H1 (cell line): Measurements from ENCODE around the gene KCND3. TPM values are rescaled to one million over a fixed set of nuclear protein-coding genes. Genes with fewer than 3 reads are reported as not detected.
A peak's percentile ranks its signal among the peaks of the same experiment; 100 is the strongest.

Experiments used
- CTCF ChIA-PET: fragments of 300-600 bp; sonication (Branson Sonifier 250); formaldehyde crosslinking; loops from one replicate; lab custom pipeline; 2021; ENCODE audit not compliant: partially characterized antibody; lab: Charles Lee
- POLR2A ChIA-PET: fragments of 300-600 bp; sonication (Branson Sonifier 250); formaldehyde crosslinking; loops from one replicate; lab custom pipeline; 2021; ENCODE audit warnings: inconsistent platforms; ENCODE audit not compliant: partially characterized antibody; lab: Charles Lee
- DNase-seq, 2 experiments: peaks; one replicate each; pipeline versions ENCODE4 v3.0.0 to v3.0.0-alpha.2; 2010 to 2022; ENCODE audit warnings: low spot score in 2 of 2, low read depth in 1 of 2, mixed read lengths in 1 of 2
- FAIRE-seq: peaks from 2 replicates; lab custom pipeline; 2011; peaks lifted over from hg19 to GRCh38; lab: Jason Lieb, UNC
- H2AFZ ChIP-seq: 2 replicates; pipeline ENCODE4 v1.8.1; 2012; ENCODE audit warnings: low read length, inconsistent platforms
- H2AK5ac ChIP-seq: 2 replicates; pipeline ENCODE4 v1.6.1; 2013; ENCODE audit warnings: low read depth, low read length
- H2BK120ac ChIP-seq: replicated peaks from 2 replicates; pipeline ENCODE3; 2013; ENCODE audit warnings: low read depth, low read length, inconsistent platforms
- H2BK12ac ChIP-seq: 2 replicates; pipeline ENCODE4 v1.6.1; 2013; ENCODE audit warnings: low read depth, low read length
- H2BK15ac ChIP-seq: 2 replicates; pipeline ENCODE4 v1.6.1; 2013; ENCODE audit warnings: low read length
- H2BK20ac ChIP-seq: 2 replicates; pipeline ENCODE4 v1.6.1; 2013; ENCODE audit warnings: low read length
- H2BK5ac ChIP-seq: 2 replicates; pipeline ENCODE4 v1.6.1; 2013; ENCODE audit warnings: low read depth, low read length
- H3K14ac ChIP-seq: 2 replicates; pipeline ENCODE4 v1.6.1; 2013; ENCODE audit warnings: inconsistent platforms; ENCODE audit not compliant: insufficient read length
- H3K18ac ChIP-seq: 2 replicates; pipeline ENCODE4 v1.6.1; 2013; ENCODE audit warnings: low read length; ENCODE audit errors: extremely low read depth
- H3K23ac ChIP-seq: 2 replicates; pipeline ENCODE4 v1.6.1; 2013; ENCODE audit warnings: inconsistent platforms; ENCODE audit not compliant: insufficient read length
- H3K23me2 ChIP-seq: 2 replicates; pipeline ENCODE4 v1.6.1; 2013; ENCODE audit warnings: low read depth, low read length
- H3K27ac ChIP-seq: 2 replicates; pipeline ENCODE4 v1.6.1; 2011; ENCODE audit warnings: low read depth, low read length, inconsistent platforms
- H3K27me3 ChIP-seq, 4 experiments: replicated peaks in 1 of 4; 1 replicate in 1 of 4; 2 replicates in 3 of 4; pipeline versions ENCODE4 v1.6.1 to v1.8.1; 2011 to 2013; ENCODE audit warnings: low read length in 3 of 4, mild to moderate bottlenecking in 3 of 4, inconsistent platforms in 2 of 4, mixed read lengths in 2 of 4, moderate library complexity in 1 of 4; ENCODE audit not compliant: control insufficient read depth in 3 of 4, insufficient read depth in 3 of 4; ENCODE audit errors: extremely low read depth in 1 of 4
- H3K36me3 ChIP-seq, 4 experiments: 2 replicates each; pipeline versions ENCODE4 v1.6.1 to v1.8.1; 2011 to 2013; ENCODE audit warnings: mild to moderate bottlenecking in 4 of 4, low read length in 3 of 4, moderate library complexity in 2 of 4, control low read depth in 1 of 4, inconsistent platforms in 1 of 4; ENCODE audit not compliant: insufficient read depth in 4 of 4, control insufficient read depth in 2 of 4
- H3K4ac ChIP-seq: replicated peaks from 2 replicates; pipeline ENCODE3; 2013; ENCODE audit warnings: low read length, low read depth, mixed read lengths, inconsistent platforms; ENCODE audit not compliant: insufficient read length
- H3K4me1 ChIP-seq, 4 experiments: replicated peaks in 1 of 4; 1 replicate in 1 of 4; 2 replicates in 3 of 4; pipeline versions ENCODE4 v1.6.1 to v1.8.1; 2011 to 2013; ENCODE audit warnings: low read length in 3 of 4, inconsistent platforms in 2 of 4, mixed read lengths in 1 of 4; ENCODE audit not compliant: insufficient read depth in 4 of 4, control insufficient read depth in 3 of 4
- H3K4me2 ChIP-seq, 2 experiments: 2 replicates each; pipeline versions ENCODE4 v1.6.1 to v1.8.1; 2011 to 2013; ENCODE audit warnings: low read depth in 2 of 2, low read length in 2 of 2, control low read depth in 1 of 2, inconsistent platforms in 1 of 2, mild to moderate bottlenecking in 1 of 2; ENCODE audit not compliant: insufficient read depth in 1 of 2
- H3K4me3 ChIP-seq, 4 experiments: fragments of 200-600, 300-600 bp in 1 of 4; sonication (generic), shearing (Covaris generic), sonication (Bioruptor Twin) in 1 of 4; 2 replicates each; pipeline versions ENCODE4 v1.5.1 to v1.8.1; 2011 to 2016; ENCODE audit warnings: low read length in 4 of 4, low read depth in 3 of 4, control low read depth in 2 of 4, inconsistent platforms in 2 of 4, mild to moderate bottlenecking in 2 of 4, mixed read lengths in 1 of 4, moderate library complexity in 1 of 4; ENCODE audit not compliant: insufficient read depth in 2 of 4; ENCODE audit errors: extremely low read depth in 1 of 4
- H3K56ac ChIP-seq: replicated peaks from 2 replicates; pipeline ENCODE3; 2013; ENCODE audit warnings: low read depth, mild to moderate bottlenecking, mixed read lengths, low read length, inconsistent platforms; ENCODE audit not compliant: insufficient read length
- H3K79me1 ChIP-seq: 2 replicates; pipeline ENCODE4 v1.6.1; 2013; ENCODE audit warnings: low read depth, low read length, control low read depth
- H3K79me2 ChIP-seq, 2 experiments: 2 replicates each; pipeline versions ENCODE4 v1.6.1 to v1.8.1; 2012 to 2013; ENCODE audit warnings: low read length in 2 of 2, mild to moderate bottlenecking in 2 of 2, inconsistent platforms in 1 of 2; ENCODE audit not compliant: insufficient read depth in 2 of 2, control insufficient read depth in 1 of 2
- H3K9ac ChIP-seq, 4 experiments: replicated peaks in 1 of 4; 1 replicate in 1 of 4; 2 replicates in 3 of 4; pipeline versions ENCODE4 v1.6.1 to v1.8.1; 2011 to 2013; ENCODE audit warnings: low read depth in 3 of 4, low read length in 3 of 4, control low read depth in 2 of 4, mild to moderate bottlenecking in 2 of 4, moderate library complexity in 2 of 4, inconsistent platforms in 1 of 4; ENCODE audit errors: extremely low read depth in 1 of 4
- H3K9me3 ChIP-seq, 2 experiments: 2 replicates each; pipeline versions ENCODE4 v1.6.1 to v1.8.1; 2012 to 2013; ENCODE audit warnings: mild to moderate bottlenecking in 2 of 2, moderate library complexity in 2 of 2, control low read depth in 1 of 2, inconsistent platforms in 1 of 2, low read depth in 1 of 2, low read length in 1 of 2, mixed read lengths in 1 of 2; ENCODE audit not compliant: insufficient read depth in 2 of 2
- H4K20me1 ChIP-seq, 2 experiments: replicated peaks in 1 of 2; 2 replicates each; pipeline versions ENCODE3 to v1.8.1; 2011 to 2013; ENCODE audit warnings: inconsistent platforms in 2 of 2, low read length in 2 of 2, mild to moderate bottlenecking in 1 of 2; ENCODE audit not compliant: insufficient read depth in 2 of 2, control insufficient read depth in 1 of 2
- H4K5ac ChIP-seq: 2 replicates; pipeline ENCODE4 v1.6.1; 2013; ENCODE audit warnings: low read length, low read depth, mixed read lengths, inconsistent platforms; ENCODE audit not compliant: insufficient read length
- H4K8ac ChIP-seq: 2 replicates; pipeline ENCODE4 v1.8.0; 2013; ENCODE audit warnings: mild to moderate bottlenecking, moderate library complexity, low read length, inconsistent platforms; ENCODE audit not compliant: insufficient read depth; ENCODE audit errors: extremely low read depth
- H4K91ac ChIP-seq: replicated peaks from 2 replicates; pipeline ENCODE3; 2013; ENCODE audit warnings: low read length, mixed read lengths, inconsistent platforms; ENCODE audit not compliant: insufficient read length
- POLR2AphosphoS5 ChIP-seq: IDR thresholded peaks from 2 replicates; pipeline ENCODE4 v1.6.1; 2011; ENCODE audit warnings: low read depth, low read length
- SP1 ChIP-seq: IDR thresholded peaks from 2 replicates; pipeline ENCODE4 v1.6.1; 2011; ENCODE audit warnings: low read depth, low read length
- WGBS, 2 experiments: shearing (Covaris generic) in 1 of 2; methylation state at CpG; one replicate each; pipeline versions ENCODE4 v1.1.6 to v1.1.7; 2013 to 2015; ENCODE audit warnings: low lambda C conversion rate in 2 of 2, mixed read lengths in 2 of 2, inconsistent platforms in 1 of 2, low coverage in 1 of 2, missing lambda C conversion rate in 1 of 2; ENCODE audit not compliant: insufficient replicate concordance in 2 of 2, insufficient coverage in 1 of 2, insufficient read length in 1 of 2; ENCODE audit errors: extremely low coverage in 1 of 2, missing lambda C conversion rate in 1 of 2; 5-methylcytosine and 5-hydroxymethylcytosine counted together
- polyA plus RNA-seq, 7 experiments: library from polyadenylated mRNA; depleted of rRNA in 3 of 7; stranded (reverse) in 5 of 7; unstranded in 2 of 7; fragments of >200 nt in 5 of 7; fragments of 200-250 nt in 2 of 7; gene quantifications; 1 replicate in 5 of 7; 2 replicates in 1 of 7; 4 replicates in 1 of 7; pipeline versions ENCODE4 v1.2.1 to v1.2.3, GENCODE V29; 2011 to 2013; ENCODE audit warnings: missing spikeins in 2 of 7, mixed read lengths in 2 of 7
- total RNA-seq: library from RNA; stranded (reverse); fragmentation: NEBNext Ultra II Directional; extraction: Animal tissue kit (Norgen Biotek cat#: 25700); gene quantifications from 2 replicates; pipeline ENCODE4 v1.2.1, GENCODE V29; 2021
- TF ChIP-seq, protein P1 (sequence below): IDR thresholded peaks from 2 replicates; pipeline ENCODE4 v1.6.1; 2012; ENCODE audit warnings: inconsistent platforms
- TF ChIP-seq, protein P2 (sequence below), 3 experiments: IDR thresholded peaks; 1 replicate in 2 of 3; 2 replicates in 1 of 3; pipeline versions ENCODE4 v1.5.1 to v1.6.1; 2011; ENCODE audit warnings: low read length in 3 of 3, mild to moderate bottlenecking in 3 of 3, inconsistent platforms in 2 of 3, low read depth in 1 of 3, moderate library complexity in 1 of 3; ENCODE audit not compliant: insufficient read depth in 1 of 3; ENCODE audit errors: control extremely low read depth in 1 of 3

KCND3 gene
- total and polyA plus RNA-seq, 2 of the 8 experiments (the other 6 are each of a cell fraction or from before 2014, with no cell fraction given): 0.14 to 0.48 TPM

DNA sequence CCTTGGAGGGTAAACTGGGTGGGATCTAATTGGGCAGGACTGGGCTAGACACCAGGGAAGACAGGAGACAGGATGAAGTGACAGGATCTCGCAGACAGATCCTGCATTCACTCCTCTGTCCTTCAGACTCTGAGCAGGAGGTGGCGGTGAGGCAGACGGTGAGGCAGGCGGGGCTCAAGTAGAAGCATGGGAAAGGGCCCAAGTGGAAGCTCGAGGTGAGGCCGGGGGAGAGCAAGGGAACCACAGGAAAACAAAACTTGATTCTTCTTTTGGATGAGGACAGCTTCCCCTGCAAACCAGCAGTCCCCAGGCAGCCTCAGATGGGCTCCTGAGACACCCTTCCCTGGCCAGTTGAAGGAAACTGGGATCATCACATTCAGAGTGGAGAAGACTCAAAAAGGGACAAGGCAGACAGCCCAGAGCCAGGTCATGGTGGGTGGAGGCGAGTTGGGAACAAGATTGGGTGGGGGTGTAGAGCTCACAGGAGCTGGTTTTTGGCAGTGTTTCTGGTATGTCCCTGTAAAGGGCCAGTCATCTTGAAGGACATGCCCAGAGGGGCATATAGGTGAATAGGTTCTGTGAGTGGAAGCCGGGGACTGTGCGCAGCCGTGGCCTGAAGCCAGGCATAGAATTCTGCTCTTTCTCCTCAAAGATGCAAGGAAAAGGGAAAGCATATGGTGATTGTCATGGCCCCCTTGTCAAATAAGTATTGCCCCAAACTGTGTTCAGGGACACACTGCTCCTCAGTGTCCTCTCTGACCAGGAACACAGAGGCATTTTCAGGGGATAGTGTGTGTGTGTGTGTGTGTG is 268.3 kb downstream of the KCND3 start:
- Histone ChIP-seq H4K20me1 (peaks cover 0 to 1% of the 10 kb centered on the region in 2 experiments), H3K9me3 (no peaks in the 10 kb centered on the region), H3K23ac (no peak overlapping the region), H3K4ac (no peak overlapping the region), H3K18ac (peak overlapping the region; percentile 25; the same call in 1 of the 2 replicates), H3K79me2 (no peaks in the 10 kb centered on the region), H2BK20ac (peak overlapping the region; percentile 68), H3K4me2 (peak overlapping the region; percentile 22 to 29; a peak in 2 of 4 replicates), H3K27me3 (no peaks in the 10 kb centered on the region; a peak in 1 of 7 replicates), H2BK120ac (no peak overlapping the region), H3K36me3 (no peaks in the 10 kb centered on the region), H3K27ac (no peak overlapping the region), H3K23me2 (no peaks in the 10 kb centered on the region; the same call in none of the 2 replicates), H2BK5ac (peak overlapping the region; percentile 49; the same call in 1 of the 2 replicates), H4K5ac (no peak overlapping the region), H3K4me3 (no peak overlapping the region), H3K4me1 (peaks cover 2 to 21% (median 14%) of the 10 kb centered on the region in 4 experiments), H3K79me1 (no peaks in the 10 kb centered on the region), H2BK12ac (0 out of 2 replicates have a peak overlapping the region, but pooled peaks have one; percentile 41), H4K8ac (no peak overlapping the region; the same call in 1 of the 2 replicates), H3K56ac (no peak overlapping the region), H3K14ac (no peak overlapping the region), H3K9ac (no peak overlapping the region), H2AK5ac (peak overlapping the region; percentile 43; the same call in 1 of the 2 replicates), H2BK15ac (no peak overlapping the region; the same call in 1 of the 2 replicates), H2AFZ (no peak overlapping the region), H4K91ac (peak overlapping the region; percentile 66)
- POLR2A ChIA-PET: interaction anchor here (1.0 to 18.0 kb wide), 8 partner anchors 16 to 592 kb away, joined by 3 to 343 read pairs (median 4); partner anchors contain the start of genes DDX20 and INKA2
- CTCF ChIA-PET: interaction anchor here (0.5 to 42.0 kb wide), 5 partner anchors 23 to 145 kb away, joined by 3 to 1070 read pairs (median 3); partner anchors contain the start of genes DDX20 and INKA2
- WGBS, 2 experiments: 74% methylated on average over 10 of the region's 10 CpGs; no CpG with 5 or more reads in 1 of the 2 experiments
- no peak for FAIRE-seq
- TF ChIP-seq SP1: no peak
- TF ChIP-seq, protein P1, sequence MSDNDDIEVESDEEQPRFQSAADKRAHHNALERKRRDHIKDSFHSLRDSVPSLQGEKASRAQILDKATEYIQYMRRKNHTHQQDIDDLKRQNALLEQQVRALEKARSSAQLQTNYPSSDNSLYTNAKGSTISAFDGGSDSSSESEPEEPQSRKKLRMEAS: peak; percentile 44; the same call in 1 of the 2 replicates
- TF ChIP-seq POLR2AphosphoS5: peak; percentile 3; the same call in 1 of the 2 replicates
- TF ChIP-seq, protein P2, sequence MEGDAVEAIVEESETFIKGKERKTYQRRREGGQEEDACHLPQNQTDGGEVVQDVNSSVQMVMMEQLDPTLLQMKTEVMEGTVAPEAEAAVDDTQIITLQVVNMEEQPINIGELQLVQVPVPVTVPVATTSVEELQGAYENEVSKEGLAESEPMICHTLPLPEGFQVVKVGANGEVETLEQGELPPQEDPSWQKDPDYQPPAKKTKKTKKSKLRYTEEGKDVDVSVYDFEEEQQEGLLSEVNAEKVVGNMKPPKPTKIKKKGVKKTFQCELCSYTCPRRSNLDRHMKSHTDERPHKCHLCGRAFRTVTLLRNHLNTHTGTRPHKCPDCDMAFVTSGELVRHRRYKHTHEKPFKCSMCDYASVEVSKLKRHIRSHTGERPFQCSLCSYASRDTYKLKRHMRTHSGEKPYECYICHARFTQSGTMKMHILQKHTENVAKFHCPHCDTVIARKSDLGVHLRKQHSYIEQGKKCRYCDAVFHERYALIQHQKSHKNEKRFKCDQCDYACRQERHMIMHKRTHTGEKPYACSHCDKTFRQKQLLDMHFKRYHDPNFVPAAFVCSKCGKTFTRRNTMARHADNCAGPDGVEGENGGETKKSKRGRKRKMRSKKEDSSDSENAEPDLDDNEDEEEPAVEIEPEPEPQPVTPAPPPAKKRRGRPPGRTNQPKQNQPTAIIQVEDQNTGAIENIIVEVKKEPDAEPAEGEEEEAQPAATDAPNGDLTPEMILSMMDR (IDR thresholded peaks at IDR 0.05; ENCODE audit: control extremely low read depth in 1 of 3, insufficient read depth in 1 of 3, low read depth in 1 of 3, low read length in 3 of 3): peak in 1 of 3 experiments; percentile 4; a peak in 1 of 4 replicates
- DNase-seq: peak in 1 of 2 experiments; percentile 50
